ENCODE results near the gene ZBTB20. TPM values are rescaled to one million over a fixed set of nuclear protein-coding genes. Genes with fewer than 3 reads are reported as not detected.
A peak's percentile ranks its signal among the peaks of the same experiment; 100 is the strongest.

Gene ZBTB20
- total RNA-seq, 1 experiment from 2014 or later: 12.8 TPM

- no peaks in the 10 kb centered on the region for H3K27me3 Mint-ChIP-seq (ENCODE audit: insufficient read depth, unreplicated experiment)
These were observed 680.3 kb downstream of the ZBTB20 start for GRCh38 chr3:114466816-114467215.

DNA sequence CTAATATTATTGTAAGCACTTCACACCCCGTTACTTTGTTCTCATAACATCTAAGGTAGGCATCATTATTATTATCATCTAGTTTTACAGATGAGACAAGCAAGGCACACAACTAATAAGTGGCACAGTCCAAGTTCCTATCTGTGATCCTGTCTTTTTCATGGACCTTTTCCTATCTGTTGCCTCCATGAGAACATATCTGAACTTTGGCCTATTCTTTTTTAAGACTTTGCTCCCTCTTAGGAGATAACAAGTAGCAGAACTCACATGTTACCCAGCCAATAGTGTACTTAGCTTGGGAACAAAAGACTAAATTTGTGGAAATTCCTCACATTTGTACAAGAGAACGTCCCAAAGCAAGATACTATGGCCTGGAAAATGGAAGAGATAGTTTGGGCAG is 680.8 kb downstream of the ZBTB20 start:
- Mint-ChIP-seq H3K4me1 (ENCODE audit: low read depth, unreplicated experiment) (peaks cover 20% of the 10 kb centered on the region), H3K9me3 (ENCODE audit: unreplicated experiment) (no peaks in the 10 kb centered on the region), H3K27ac (ENCODE audit: unreplicated experiment) (peak overlapping the region; percentile 62), H3K27me3 (ENCODE audit: insufficient read depth, unreplicated experiment) (no peaks in the 10 kb centered on the region), H3K36me3 (ENCODE audit: insufficient read depth, unreplicated experiment) (peaks cover 5% of the 10 kb centered on the region), H3K4me3 (ENCODE audit: unreplicated experiment) (no peak overlapping the region)
- no peaks in the 10 kb centered on the region for H3K27me3 ChIP-seq (replicated peaks; ENCODE audit: control insufficient read depth, insufficient read depth, low read length)
- no peak overlapping the region for H3K4me3 ChIP-seq (ENCODE audit: low read depth, low read length)
- TF ChIP-seq, protein P1, sequence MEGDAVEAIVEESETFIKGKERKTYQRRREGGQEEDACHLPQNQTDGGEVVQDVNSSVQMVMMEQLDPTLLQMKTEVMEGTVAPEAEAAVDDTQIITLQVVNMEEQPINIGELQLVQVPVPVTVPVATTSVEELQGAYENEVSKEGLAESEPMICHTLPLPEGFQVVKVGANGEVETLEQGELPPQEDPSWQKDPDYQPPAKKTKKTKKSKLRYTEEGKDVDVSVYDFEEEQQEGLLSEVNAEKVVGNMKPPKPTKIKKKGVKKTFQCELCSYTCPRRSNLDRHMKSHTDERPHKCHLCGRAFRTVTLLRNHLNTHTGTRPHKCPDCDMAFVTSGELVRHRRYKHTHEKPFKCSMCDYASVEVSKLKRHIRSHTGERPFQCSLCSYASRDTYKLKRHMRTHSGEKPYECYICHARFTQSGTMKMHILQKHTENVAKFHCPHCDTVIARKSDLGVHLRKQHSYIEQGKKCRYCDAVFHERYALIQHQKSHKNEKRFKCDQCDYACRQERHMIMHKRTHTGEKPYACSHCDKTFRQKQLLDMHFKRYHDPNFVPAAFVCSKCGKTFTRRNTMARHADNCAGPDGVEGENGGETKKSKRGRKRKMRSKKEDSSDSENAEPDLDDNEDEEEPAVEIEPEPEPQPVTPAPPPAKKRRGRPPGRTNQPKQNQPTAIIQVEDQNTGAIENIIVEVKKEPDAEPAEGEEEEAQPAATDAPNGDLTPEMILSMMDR (IDR thresholded peaks at IDR 0.05; ENCODE audit: insufficient read depth in 1 of 2, low read depth in 1 of 2, low read length in 1 of 2, severe bottlenecking in 1 of 2, unreplicated experiment in 1 of 2): no peak
- intact Hi-C loops (cut with micrococcal nuclease; ENCODE audit: unreplicated experiment): loop anchor here (2.0 to 5.0 kb wide), 2 partner anchors 31 to 106 kb away; no protein-coding TSS in a partner anchor
- ChIA-PET POLR2A (no interaction called here), CTCF (no interaction called here)
- no peak for DNase-seq
- peaks cover 39% of the 10 kb centered on the region for H3K4me1 ChIP-seq
- no TSS peak for BruUV-seq (replicated peaks)
- H3K36me3 ChIP-seq (ENCODE audit: control insufficient read depth, insufficient read depth, low read length): no peaks in the 10 kb centered on the region
- H3K9me3 ChIP-seq: no peaks in the 10 kb centered on the region

More at GRCh38 chr3:114466816-114467215, 680.3 kb downstream of the ZBTB20 start:
- POLR2A ChIA-PET: interaction anchor here (0.7 kb wide), 1 partner anchor 11 kb away, joined by 3 read pairs; no protein-coding TSS in a partner anchor
- H3K4me3 ChIP-seq (ENCODE audit: low read depth, low read length): no peak overlapping the region
- peaks cover 26% of the 10 kb centered on the region for H3K4me1 Mint-ChIP-seq (ENCODE audit: low read depth, unreplicated experiment)
- BruUV-seq (replicated peaks): no TSS peak
- no peaks in the 10 kb centered on the region for H3K9me3 Mint-ChIP-seq (ENCODE audit: unreplicated experiment)
- H3K4me1 ChIP-seq: peaks cover 45% of the 10 kb centered on the region
- DNase-seq: no peak
- peak overlapping the region; percentile 7 for H3K4me3 Mint-ChIP-seq (ENCODE audit: unreplicated experiment)
- TF ChIP-seq, protein P1 (IDR thresholded peaks at IDR 0.05; ENCODE audit: insufficient read depth in 1 of 2, low read depth in 1 of 2, low read length in 1 of 2, severe bottlenecking in 1 of 2, unreplicated experiment in 1 of 2): no peak
- intact Hi-C loops (cut with micrococcal nuclease; ENCODE audit: unreplicated experiment): loop anchor here (2.0 to 5.0 kb wide), 2 partner anchors 30 to 105 kb away; no protein-coding TSS in a partner anchor
- H3K36me3 ChIP-seq (ENCODE audit: control insufficient read depth, insufficient read depth, low read length): no peaks in the 10 kb centered on the region
- peak overlapping the region; percentile 62 for H3K27ac Mint-ChIP-seq (ENCODE audit: unreplicated experiment)
- H3K36me3 Mint-ChIP-seq (ENCODE audit: insufficient read depth, unreplicated experiment): peaks cover 5% of the 10 kb centered on the region
- no peaks in the 10 kb centered on the region for H3K9me3 ChIP-seq
- H3K27me3 ChIP-seq (replicated peaks; ENCODE audit: control insufficient read depth, insufficient read depth, low read length): no peaks in the 10 kb centered on the region
- CTCF ChIA-PET: no interaction called here

DNA sequence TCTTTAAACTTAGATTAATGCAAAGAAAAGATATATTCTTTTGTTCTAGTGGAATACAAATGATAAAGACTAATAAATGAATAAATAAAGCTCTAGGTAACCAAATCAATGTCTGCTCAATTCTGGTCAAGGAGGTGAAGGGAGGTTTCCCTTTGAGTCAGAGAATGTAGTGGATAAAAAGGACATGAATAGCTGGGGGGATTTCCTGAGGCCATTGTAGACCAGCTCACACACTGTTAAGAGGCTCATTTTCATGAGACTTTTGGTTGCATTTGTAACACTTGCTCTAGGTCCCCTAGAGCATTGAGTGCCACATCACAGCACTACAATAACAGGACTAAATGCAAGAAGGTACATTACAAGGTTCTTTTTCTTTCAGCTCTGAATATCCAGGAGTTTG is 682.5 kb downstream of the ZBTB20 start:
- no peak overlapping the region for H3K4me3 ChIP-seq (ENCODE audit: low read depth, low read length)
- Mint-ChIP-seq H3K36me3 (ENCODE audit: insufficient read depth, unreplicated experiment) (peaks cover 5% of the 10 kb centered on the region), H3K4me3 (ENCODE audit: unreplicated experiment) (no peak overlapping the region), H3K27ac (ENCODE audit: unreplicated experiment) (no peak overlapping the region), H3K27me3 (ENCODE audit: insufficient read depth, unreplicated experiment) (no peaks in the 10 kb centered on the region), H3K4me1 (ENCODE audit: low read depth, unreplicated experiment) (peaks cover 20% of the 10 kb centered on the region), H3K9me3 (ENCODE audit: unreplicated experiment) (no peaks in the 10 kb centered on the region)
- H3K27me3 ChIP-seq (replicated peaks; ENCODE audit: control insufficient read depth, insufficient read depth, low read length): no peaks in the 10 kb centered on the region
- peaks cover 52% of the 10 kb centered on the region for H3K4me1 ChIP-seq
- intact Hi-C loops (cut with micrococcal nuclease; ENCODE audit: unreplicated experiment): no loop called here
- CTCF ChIA-PET: no interaction called here
- H3K36me3 ChIP-seq (ENCODE audit: control insufficient read depth, insufficient read depth, low read length): no peaks in the 10 kb centered on the region
- H3K9me3 ChIP-seq: no peaks in the 10 kb centered on the region
- DNase-seq: no peak
- POLR2A ChIA-PET: no interaction called here
- no TSS peak for BruUV-seq (replicated peaks)
- TF ChIP-seq, protein P1 (IDR thresholded peaks at IDR 0.05; ENCODE audit: insufficient read depth in 1 of 2, low read depth in 1 of 2, low read length in 1 of 2, severe bottlenecking in 1 of 2, unreplicated experiment in 1 of 2): no peak

Data from Caco-2 (cell line).